ENCODE data around the gene TRAK1.

The TRAK1 gene

GRCh38 chr3:42068303-42069088 is 22.7 kb upstream of the TRAK1 start:
- no peak for DNase-seq (ENCODE audit: low spot score)

- no peak for DNase-seq (ENCODE audit: low spot score)
These were observed 21.1 kb upstream of the TRAK1 start for GRCh38 chr3:42070089-42070488.

GRCh38 chr3:42070524-42070923 is 20.6 kb upstream of the TRAK1 start:
- DNase-seq (ENCODE audit: low spot score), result no peak

GRCh38 chr3:42071904-42072812 is 19.0 kb upstream of the TRAK1 start:
- DNase-seq (ENCODE audit: low spot score), result peak; percentile 91

- DNase-seq (ENCODE audit: low spot score), result no peak
These were observed 18.3 kb upstream of the TRAK1 start for GRCh38 chr3:42072831-42073301.

- no peak for DNase-seq (ENCODE audit: low spot score)
These were observed 13.4 kb upstream of the TRAK1 start for GRCh38 chr3:42077785-42078184.

GRCh38 chr3:42078677-42079076 is 12.5 kb upstream of the TRAK1 start:
- no peak for DNase-seq (ENCODE audit: low spot score)

GRCh38 chr3:42079701-42080452 is 11.3 kb upstream of the TRAK1 start:
- DNase-seq (ENCODE audit: low spot score), result no peak

- peak; percentile 95 for DNase-seq (ENCODE audit: low spot score)
These were observed 10.7 kb upstream of the TRAK1 start for GRCh38 chr3:42080453-42080872.

- no peak for DNase-seq (ENCODE audit: low spot score)
These were observed 9.2 kb upstream of the TRAK1 start for GRCh38 chr3:42081838-42082473.

- DNase-seq (ENCODE audit: low spot score), result no peak
These were observed 6.6 kb upstream of the TRAK1 start for GRCh38 chr3:42084586-42084985.

- no peak for DNase-seq (ENCODE audit: low spot score)
These were observed 5.3 kb upstream of the TRAK1 start for GRCh38 chr3:42085641-42086376.

- DNase-seq (ENCODE audit: low spot score), result no peak
These were observed 2.2 kb upstream of the TRAK1 start for GRCh38 chr3:42088803-42089530.

GRCh38 chr3:42092006-42092405 is 849 bp downstream of the TRAK1 start:
- no peak for DNase-seq (ENCODE audit: low spot score)

GRCh38 chr3:42094128-42094527 is 3.0 kb downstream of the TRAK1 start:
- DNase-seq (ENCODE audit: low spot score), result no peak

- DNase-seq (ENCODE audit: low spot score), result no peak
These were observed 3.7 kb downstream of the TRAK1 start for GRCh38 chr3:42094691-42095391.

- DNase-seq (ENCODE audit: low spot score), result no peak
These were observed 4.4 kb downstream of the TRAK1 start for GRCh38 chr3:42095540-42095939.

GRCh38 chr3:42096796-42097565 is 5.8 kb downstream of the TRAK1 start:
- no peak for DNase-seq (ENCODE audit: low spot score)

GRCh38 chr3:42097566-42097946 is 6.4 kb downstream of the TRAK1 start:
- DNase-seq (ENCODE audit: low spot score), result no peak

Measured in pons (tissue), 1 donor.